GM23338 (cell line): Measurements from ENCODE around the gene AMBRA1. TPM values are rescaled to one million over a fixed set of nuclear protein-coding genes. Genes with fewer than 3 reads are reported as not detected.

Source experiments
- CREB1 ChIP-seq: fragments of 250-450 bp; sonication (Bioruptor Pico); IDR thresholded peaks from 2 replicates; pipeline ENCODE4 v1.5.0; 2020; ENCODE audit warnings: low read depth, mild to moderate bottlenecking, moderate library complexity
- CTCF ChIP-seq, 2 experiments: fragments of 200-600 bp in 1 of 2; sonication (generic) in 1 of 2; conservative IDR thresholded peaks; 2 replicates each; pipeline versions ENCODE4 v1.5.1 to v1.6.1; 2016 to 2017; ENCODE audit warnings: antibody characterized with exemption in 2 of 2, low read depth in 2 of 2, mild to moderate bottlenecking in 2 of 2, moderate library complexity in 1 of 2
- ETS1 ChIP-seq: IDR thresholded peaks from 2 replicates; pipeline ENCODE4 v1.6.1; 2016; ENCODE audit warnings: antibody characterized with exemption
- EZH2phosphoT487 ChIP-seq: fragments of 200-600 bp; sonication (generic); IDR thresholded peaks from one replicate; pipeline ENCODE4 v1.8.1; 2018; ENCODE audit warnings: antibody characterized with exemption; ENCODE audit not compliant: unreplicated experiment
- JUNB ChIP-seq: IDR thresholded peaks from one replicate; pipeline ENCODE4 v1.6.1; 2016; ENCODE audit warnings: antibody characterized with exemption; ENCODE audit not compliant: unreplicated experiment
- ZNF114 ChIP-seq: fragments of 250-450 bp; sonication (Bioruptor Pico); IDR thresholded peaks from 2 replicates; pipeline ENCODE4 v1.5.0; 2020; ENCODE audit warnings: mild to moderate bottlenecking, moderate library complexity
- ZNF462 ChIP-seq: fragments of 250-450 bp; sonication (Bioruptor Pico); IDR thresholded peaks from 2 replicates; pipeline ENCODE4 v1.5.0; 2020; ENCODE audit warnings: mild to moderate bottlenecking, moderate library complexity
- polyA plus RNA-seq: library from polyadenylated mRNA; unstranded; fragments of >200 nt; fragmentation: Nextera tagmentation; extraction: Ambion mirVana; gene quantifications from 2 replicates; pipeline ENCODE4 v1.2.1, GENCODE V29; 2016
- total RNA-seq: library from RNA; depleted of rRNA; stranded (reverse); fragments of >200 nt; shearing (Covaris generic); gene quantifications from 2 replicates; pipeline ENCODE4 v1.2.3, GENCODE V29; 2014

Gene AMBRA1
- total and polyA plus RNA-seq, 2 experiments from 2014 or later: 8.3 to 34.8 TPM

- TF ChIP-seq ZNF462 (CRISPR knock-in tag): no peak
- TF ChIP-seq CREB1: no peak
- TF ChIP-seq ETS1: no peak
- TF ChIP-seq CTCF (conservative IDR thresholded peaks at IDR 0.05; ENCODE audit: low read depth in 2 of 2): no peak
- no peak for TF ChIP-seq EZH2phosphoT487
- no peak for TF ChIP-seq ZNF114 (CRISPR knock-in tag)
- no peak for TF ChIP-seq JUNB
Measured at GRCh38 chr11:46477136-46477535, 116.7 kb downstream of the AMBRA1 start (continued).
